T-helper 1 cell treated with Interleukin-12 subunit alpha and Interleukin-12 subunit beta and Interleukin-4 antibody, amounts not matched to agents 30 ng/mL and 1 ng/mL, for 36 hours (primary cell): ENCODE measurements around the gene INO80. TPM values are rescaled to one million over a fixed set of nuclear protein-coding genes. Genes with fewer than 3 reads are reported as not detected.

Experiments used
- intact Hi-C: fragments of 100-400 bp; cut with micrococcal nuclease; formaldehyde crosslinking; loops from one replicate; pipeline ENCODE4 v1.15.1; 2024
- total RNA-seq: library from RNA; stranded (reverse); gene quantifications from 2 replicates; pipeline ENCODE4 v1.2.3, GENCODE V29; 2022

INO80 gene
- total RNA-seq, 1 donor from 2014 or later, result 35.2 TPM

- intact Hi-C loops, result no loop called here
These were observed 64.9 kb downstream of the INO80 start for GRCh38 chr15:41051139-41051538.

- intact Hi-C loops, result no loop called here
These were observed 67.2 kb downstream of the INO80 start for GRCh38 chr15:41048852-41049251.

GRCh38 chr15:41048397-41048796 lies 67.7 kb downstream of the INO80 start:
- intact Hi-C loops, result no loop called here

- intact Hi-C loops, result no loop called here
These were observed 68.6 kb downstream of the INO80 start for GRCh38 chr15:41047474-41047873.

- intact Hi-C loops, result no loop called here
These were observed 72.7 kb downstream of the INO80 start for GRCh38 chr15:41043276-41043951.

- intact Hi-C loops, result no loop called here
These were observed 73.2 kb downstream of the INO80 start for GRCh38 chr15:41042851-41043250.

GRCh38 chr15:41039121-41039520 lies 77.0 kb downstream of the INO80 start:
- intact Hi-C loops, result no loop called here

GRCh38 chr15:41032079-41032328 lies 84.1 kb downstream of the INO80 start:
- intact Hi-C loops, result no loop called here

- intact Hi-C loops, result no loop called here
These were observed 84.6 kb downstream of the INO80 start for GRCh38 chr15:41031232-41032078.

- intact Hi-C loops, result no loop called here
These were observed 87.2 kb downstream of the INO80 start for GRCh38 chr15:41028853-41029252.

- intact Hi-C loops, result no loop called here
These were observed 90.7 kb downstream of the INO80 start for GRCh38 chr15:41025393-41025792.

GRCh38 chr15:41024885-41025284 lies 91.2 kb downstream of the INO80 start:
- intact Hi-C loops, result no loop called here

GRCh38 chr15:41024131-41024530 lies 91.9 kb downstream of the INO80 start:
- intact Hi-C loops, result no loop called here

GRCh38 chr15:41022487-41023090 lies 93.5 kb downstream of the INO80 start:
- intact Hi-C loops, result loop anchor here (1.0 to 2.0 kb wide), 3 partner anchors 92 to 162 kb away; no protein-coding TSS in a partner anchor

- intact Hi-C loops, result no loop called here
These were observed 95.3 kb downstream of the INO80 start for GRCh38 chr15:41020829-41021228.

GRCh38 chr15:41020311-41020710 lies 95.8 kb downstream of the INO80 start:
- intact Hi-C loops, result no loop called here

GRCh38 chr15:41019174-41019573 lies 96.9 kb downstream of the INO80 start:
- intact Hi-C loops, result loop anchor here (2.0 kb wide), 1 partner anchor 46 kb away; no protein-coding TSS in a partner anchor

GRCh38 chr15:41018534-41018933 lies 97.5 kb downstream of the INO80 start:
- intact Hi-C loops, result loop anchor here (2.0 kb wide), 1 partner anchor 46 kb away; no protein-coding TSS in a partner anchor

GRCh38 chr15:41017066-41017735 lies 98.9 kb downstream of the INO80 start:
- intact Hi-C loops, result no loop called here

GRCh38 chr15:41013691-41014414 lies 102.2 kb downstream of the INO80 start:
- intact Hi-C loops, result no loop called here
